Activated CD4-positive, alpha-beta memory T cell treated with anti-CD3 and anti-CD28 coated beads, Interleukin-2, amount 10 ng/mL, durations not matched to agents 7 days and 5 days (primary cell): ENCODE results near the gene VSIG8. TPM values are rescaled to one million over a fixed set of nuclear protein-coding genes. Genes with fewer than 3 reads are reported as not detected.

Source experiments
- CTCF ChIA-PET: fragments of 350-600 bp; sonication (Branson Sonifier 250); formaldehyde crosslinking; loops from one replicate; lab custom pipeline; 2021; ENCODE audit warnings: antibody characterized with exemption, inconsistent platforms; lab: Charles Lee
- POLR2A ChIA-PET: fragments of 350-600 bp; sonication (Branson Sonifier 250); formaldehyde crosslinking; loops from one replicate; lab custom pipeline; 2021; ENCODE audit warnings: antibody characterized with exemption; lab: Charles Lee
- DNase-seq: peaks from one replicate; pipeline ENCODE4 v3.0.0-alpha.2; 2020
- H3K27ac Mint-ChIP-seq: one replicate; pipeline ENCODE4 v1.8.0; 2021; ENCODE audit warnings: mild to moderate bottlenecking, mixed read lengths
- H3K27me3 Mint-ChIP-seq: one replicate; pipeline ENCODE4 v1.8.0; 2021; ENCODE audit warnings: mixed read lengths
- H3K36me3 Mint-ChIP-seq: one replicate; pipeline ENCODE4 v1.8.0; 2021; ENCODE audit warnings: low read depth, mixed read lengths
- H3K4me1 Mint-ChIP-seq: one replicate; pipeline ENCODE4 v1.8.0; 2021; ENCODE audit warnings: mixed read lengths
- H3K4me3 Mint-ChIP-seq: one replicate; pipeline ENCODE4 v1.8.0; 2021; ENCODE audit warnings: mild to moderate bottlenecking, mixed read lengths
- H3K9me3 Mint-ChIP-seq: one replicate; pipeline ENCODE4 v1.8.0; 2021; ENCODE audit warnings: mixed read lengths
- total RNA-seq, 2 experiments: library from RNA; stranded (reverse); gene quantifications; one replicate each; pipeline ENCODE4 v1.2.3, GENCODE V29; 2021

VSIG8 gene
- total RNA-seq, 2 experiments from 2014 or later = not detected

DNA sequence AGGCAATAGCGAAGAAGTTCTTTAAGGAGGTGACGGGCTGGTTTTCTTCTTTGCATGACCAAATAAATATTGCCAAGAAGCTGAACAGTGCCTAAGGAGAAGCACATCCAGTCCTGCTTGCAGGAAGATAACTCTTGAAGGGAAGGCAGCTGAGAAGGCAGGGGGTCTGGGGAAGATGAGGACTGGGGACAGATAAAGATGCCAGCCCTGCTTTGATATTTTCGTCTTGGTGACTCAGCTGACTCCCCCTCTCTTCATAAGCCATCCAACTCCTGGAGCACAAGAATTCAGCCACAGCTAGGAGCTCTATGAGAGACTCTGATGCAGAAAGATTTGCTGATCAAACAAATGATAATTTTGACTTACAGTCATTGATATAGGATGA is 34.1 kb upstream of the VSIG8 start:
- H3K4me3 Mint-ChIP-seq = no peak overlapping the region
- ChIA-PET POLR2A (interaction anchor here (1.0 kb wide), 1 partner anchor 15 kb away, joined by 3 read pairs; no protein-coding TSS in a partner anchor), CTCF (interaction anchor here (0.8 to 1.8 kb wide), 3 partner anchors 98 to 116 kb away, joined by 3 to 16 read pairs (median 4); partner anchors contain the start of gene DUSP23)
- no peaks in the 10 kb centered on the region for H3K9me3 Mint-ChIP-seq
- H3K27ac Mint-ChIP-seq = no peak overlapping the region
- DNase-seq = no peak
- H3K4me1 Mint-ChIP-seq = peaks cover 4% of the 10 kb centered on the region
- no peaks in the 10 kb centered on the region for H3K36me3 Mint-ChIP-seq
- peaks cover 14% of the 10 kb centered on the region for H3K27me3 Mint-ChIP-seq

DNA sequence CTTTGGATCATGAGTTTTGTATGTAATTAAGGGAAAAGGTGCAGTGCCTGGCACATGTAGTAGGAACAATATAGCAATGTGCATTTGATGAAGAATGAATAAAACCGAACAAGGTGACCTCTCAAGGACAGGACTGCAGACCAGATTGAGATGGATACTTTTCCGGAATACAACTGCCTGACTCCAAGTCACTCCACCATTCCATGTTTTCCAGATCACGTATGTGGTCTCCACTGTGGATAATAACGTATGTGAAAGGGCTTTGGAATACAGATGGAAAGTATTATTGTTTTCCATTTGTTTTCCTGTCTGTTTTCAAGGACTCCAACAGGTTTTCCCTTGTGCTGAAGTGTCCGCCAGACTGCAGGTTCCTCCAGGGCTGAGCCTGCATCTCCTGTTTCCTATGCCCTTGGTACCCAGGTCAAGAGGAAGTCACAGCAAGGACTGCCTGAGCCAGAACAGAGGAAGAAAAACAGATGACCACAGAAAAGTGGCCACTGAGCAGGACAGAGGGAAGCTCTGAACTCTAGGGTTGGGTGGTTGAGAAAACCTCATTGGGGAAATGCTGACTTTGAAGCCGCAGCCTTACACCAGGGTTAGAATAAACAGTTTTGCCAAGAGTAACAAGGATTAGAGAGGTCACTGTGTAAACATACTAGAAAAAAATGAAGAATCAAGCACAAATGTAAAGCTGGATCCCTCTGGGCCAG is 33.5 kb upstream of the VSIG8 start:
- H3K9me3 Mint-ChIP-seq = no peaks in the 10 kb centered on the region

DNA sequence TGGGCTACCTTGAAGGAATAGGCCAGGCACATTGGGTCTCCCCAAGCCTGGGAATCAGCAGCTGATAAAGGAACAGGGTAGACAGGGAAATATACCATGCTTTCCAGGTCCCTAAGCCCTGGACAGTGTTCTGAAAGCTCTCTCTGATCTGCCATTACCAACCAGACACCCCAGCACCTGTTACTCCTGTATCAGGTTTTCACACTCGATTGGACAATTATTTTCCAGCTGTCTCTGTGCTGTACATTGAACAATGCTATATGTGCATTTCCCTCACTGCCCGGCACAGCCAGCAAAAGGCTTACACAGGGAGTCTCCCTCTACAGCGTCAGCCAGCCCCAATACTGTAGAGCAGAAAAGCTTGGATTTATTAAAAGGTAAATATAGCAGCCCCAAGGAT is 32.8 kb upstream of the VSIG8 start:
- H3K27me3 Mint-ChIP-seq = peaks cover 14% of the 10 kb centered on the region
- H3K4me3 Mint-ChIP-seq = no peak overlapping the region
- no peak for DNase-seq
- H3K36me3 Mint-ChIP-seq = no peaks in the 10 kb centered on the region
- ChIA-PET CTCF (interaction anchor here (0.7 to 1.8 kb wide), 7 partner anchors 20 to 115 kb away, joined by 3 to 16 read pairs (median 3); partner anchors contain the start of gene DUSP23), POLR2A (interaction anchor here (8.6 kb wide), 1 partner anchor 28 kb away, joined by 64 read pairs; the partner anchor contains the start of gene TAGLN2)
- H3K4me1 Mint-ChIP-seq = peaks cover 9% of the 10 kb centered on the region
- H3K9me3 Mint-ChIP-seq = no peaks in the 10 kb centered on the region
- no peak overlapping the region for H3K27ac Mint-ChIP-seq

More for the DNA sequence above, 33.5 kb upstream of the VSIG8 start:
- ChIA-PET CTCF (interaction anchor here (0.8 to 1.8 kb wide), 6 partner anchors 96 to 115 kb away, joined by 3 to 16 read pairs (median 4); partner anchors contain the start of gene DUSP23), POLR2A (interaction anchor here (1.0 to 8.6 kb wide), 2 partner anchors 16 to 27 kb away, joined by 3 to 64 read pairs; partner anchors contain the start of gene TAGLN2)
- peaks cover 14% of the 10 kb centered on the region for H3K27me3 Mint-ChIP-seq
- no peak overlapping the region for H3K27ac Mint-ChIP-seq
- H3K36me3 Mint-ChIP-seq = no peaks in the 10 kb centered on the region
- peaks cover 7% of the 10 kb centered on the region for H3K4me1 Mint-ChIP-seq
- no peak for DNase-seq
- no peak overlapping the region for H3K4me3 Mint-ChIP-seq

GRCh38 chr1:159892944-159893343 is 30.5 kb upstream of the VSIG8 start:
- POLR2A ChIA-PET = interaction anchor here (1.2 to 8.6 kb wide), 5 partner anchors 10 to 112 kb away, joined by 3 to 64 read pairs (median 6); partner anchors contain the start of genes DUSP23 and TAGLN2
- H3K27me3 Mint-ChIP-seq = peaks cover 14% of the 10 kb centered on the region

DNA sequence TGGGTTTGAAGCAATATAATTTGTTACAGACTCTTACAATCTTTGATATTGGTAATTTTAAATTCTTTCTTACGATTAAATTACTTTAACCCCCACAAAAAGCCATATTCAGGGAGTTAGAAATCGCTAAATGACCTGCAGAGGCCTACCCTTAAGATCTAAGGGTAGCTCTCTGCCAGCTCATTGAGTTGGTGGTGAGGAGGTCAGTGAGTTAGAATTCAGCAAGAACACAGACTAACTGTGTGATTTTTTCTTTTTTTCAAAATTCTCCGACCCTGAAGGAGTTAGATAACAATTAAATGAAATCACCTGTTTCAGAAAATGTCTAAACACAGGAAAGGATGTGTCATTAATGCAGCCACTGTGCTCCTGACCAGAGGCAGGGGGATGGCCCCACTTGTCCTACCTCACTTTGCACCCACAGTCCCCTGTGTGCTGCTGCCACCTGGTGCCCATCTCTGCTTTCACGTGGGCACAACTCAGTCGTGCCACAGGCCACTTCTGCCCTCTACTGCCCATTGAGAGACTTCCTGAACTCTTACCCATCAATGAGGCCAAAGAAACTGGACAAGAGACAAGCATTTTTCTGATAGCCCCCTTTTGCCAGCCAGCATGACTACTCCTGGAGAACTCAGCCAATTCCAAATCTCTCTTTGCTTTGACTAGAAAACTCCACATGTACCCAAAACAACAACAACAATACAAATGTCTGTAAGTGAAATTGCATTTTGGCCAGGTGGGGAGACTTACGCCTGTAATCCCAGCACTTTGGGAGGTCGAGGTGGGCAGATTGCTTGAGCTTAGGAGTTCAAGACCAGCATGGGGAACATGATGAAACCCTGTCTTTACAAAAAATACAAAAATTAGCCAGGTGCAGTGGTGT is 29.1 kb upstream of the VSIG8 start:
- H3K36me3 Mint-ChIP-seq = no peaks in the 10 kb centered on the region
- ChIA-PET CTCF (interaction anchor here (0.7 to 6.6 kb wide), 25 partner anchors 10 to 678 kb away, joined by 3 to 221 read pairs (median 6); partner anchors contain the start of genes DUSP23, FCRL6 and TAGLN2), POLR2A (interaction anchor here (1.2 to 8.6 kb wide), 5 partner anchors 11 to 95 kb away, joined by 3 to 64 read pairs (median 10); partner anchors contain the start of gene TAGLN2)
- H3K4me3 Mint-ChIP-seq = no peak overlapping the region
- peak; percentile 82 for DNase-seq
- no peaks in the 10 kb centered on the region for H3K9me3 Mint-ChIP-seq
- peaks cover 12% of the 10 kb centered on the region for H3K27me3 Mint-ChIP-seq
- H3K4me1 Mint-ChIP-seq = peaks cover 19% of the 10 kb centered on the region
- H3K27ac Mint-ChIP-seq = no peak overlapping the region

More at GRCh38 chr1:159892944-159893343, 30.5 kb upstream of the VSIG8 start:
- H3K36me3 Mint-ChIP-seq = no peaks in the 10 kb centered on the region
- peak; percentile 34 for DNase-seq
- H3K4me1 Mint-ChIP-seq = peaks cover 19% of the 10 kb centered on the region
- no peak overlapping the region for H3K27ac Mint-ChIP-seq
- no peak overlapping the region for H3K4me3 Mint-ChIP-seq
- CTCF ChIA-PET = interaction anchor here (0.9 to 6.6 kb wide), 18 partner anchors 9 to 115 kb away, joined by 3 to 221 read pairs (median 4); partner anchors contain the start of genes DUSP23, FCRL6 and TAGLN2
- H3K9me3 Mint-ChIP-seq = no peaks in the 10 kb centered on the region

DNA sequence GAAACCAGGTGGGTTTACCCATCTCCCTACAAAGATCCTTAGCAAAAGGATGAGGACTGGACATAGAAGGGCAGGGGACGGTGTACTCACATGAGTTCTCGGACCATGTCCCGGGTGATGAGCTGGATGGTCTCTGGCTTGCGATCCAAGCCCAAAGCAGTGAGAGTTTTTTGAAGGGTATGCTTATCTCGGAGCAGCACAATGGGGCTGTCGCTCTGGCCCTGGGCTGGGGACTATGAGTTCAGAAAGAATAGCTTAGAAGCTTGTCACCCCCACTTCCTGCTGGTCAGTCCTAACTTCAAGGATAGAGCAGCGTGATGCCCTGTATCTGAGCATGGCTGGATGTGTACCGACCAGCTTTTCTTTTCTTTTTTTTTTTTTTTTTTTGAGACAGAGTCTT is 27.9 kb upstream of the VSIG8 start:
- POLR2A ChIA-PET = interaction anchor here (1.2 to 8.6 kb wide), 4 partner anchors 10 to 94 kb away, joined by 3 to 64 read pairs (median 7); partner anchors contain the start of gene TAGLN2
- H3K4me1 Mint-ChIP-seq = peaks cover 19% of the 10 kb centered on the region
- H3K27ac Mint-ChIP-seq = no peak overlapping the region
- H3K9me3 Mint-ChIP-seq = no peaks in the 10 kb centered on the region
- peaks cover 7% of the 10 kb centered on the region for H3K27me3 Mint-ChIP-seq
- DNase-seq = no peak
- H3K36me3 Mint-ChIP-seq = no peaks in the 10 kb centered on the region
- CTCF ChIA-PET = interaction anchor here (0.9 to 6.6 kb wide), 15 partner anchors 10 to 676 kb away, joined by 3 to 221 read pairs (median 7); partner anchors contain the start of genes DUSP23 and FCRL6
- H3K4me3 Mint-ChIP-seq = no peak overlapping the region

DNA sequence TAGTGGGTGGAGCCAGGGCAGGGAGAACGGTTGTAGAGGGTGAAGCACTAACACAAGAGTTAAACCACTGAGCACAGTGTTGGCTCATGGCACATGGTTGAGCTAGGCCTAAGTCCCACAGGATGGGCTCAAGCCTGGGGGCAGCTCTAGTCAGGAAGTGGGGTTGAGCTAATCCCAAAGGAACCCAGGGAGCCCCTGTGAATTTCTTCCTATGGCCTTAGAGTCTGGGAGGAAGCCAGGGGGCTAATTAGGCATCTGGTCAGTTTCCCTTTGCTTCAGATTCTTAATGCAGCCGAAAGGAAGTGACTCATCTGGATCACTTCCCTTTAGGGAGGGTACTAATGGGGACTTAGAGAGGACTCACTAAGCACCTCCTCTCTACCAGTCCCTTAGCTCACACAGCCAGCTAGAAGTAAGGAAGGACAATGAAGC is 27.4 kb upstream of the VSIG8 start:
- ChIA-PET CTCF (interaction anchor here (0.9 to 6.6 kb wide), 12 partner anchors 10 to 676 kb away, joined by 3 to 221 read pairs (median 8); partner anchors contain the start of genes DUSP23 and FCRL6), POLR2A (interaction anchor here (1.3 to 8.6 kb wide), 4 partner anchors 9 to 90 kb away, joined by 3 to 64 read pairs (median 8); partner anchors contain the start of gene TAGLN2)
- Mint-ChIP-seq H3K27me3 (peaks cover 5% of the 10 kb centered on the region), H3K4me3 (no peak overlapping the region), H3K36me3 (no peaks in the 10 kb centered on the region), H3K4me1 (peaks cover 19% of the 10 kb centered on the region), H3K9me3 (no peaks in the 10 kb centered on the region), H3K27ac (no peak overlapping the region)
- no peak for DNase-seq

- no peak for DNase-seq
- Mint-ChIP-seq H3K27me3 (peaks cover 5% of the 10 kb centered on the region), H3K27ac (peak overlapping the region; percentile 2), H3K4me1 (peaks cover 19% of the 10 kb centered on the region), H3K36me3 (no peaks in the 10 kb centered on the region), H3K9me3 (no peaks in the 10 kb centered on the region), H3K4me3 (no peak overlapping the region)
- CTCF ChIA-PET = interaction anchor here (0.7 to 6.6 kb wide), 9 partner anchors 9 to 727 kb away, joined by 3 to 221 read pairs (median 11); partner anchors contain the start of genes DUSP23 and FCRL6
- POLR2A ChIA-PET = interaction anchor here (1.6 to 8.6 kb wide), 3 partner anchors 17 to 90 kb away, joined by 5 to 64 read pairs (median 11); partner anchors contain the start of gene TAGLN2
Observed at GRCh38 chr1:159889202-159889601, 26.7 kb upstream of the VSIG8 start.

GRCh38 chr1:159884296-159884695 is 21.8 kb upstream of the VSIG8 start:
- H3K4me3 Mint-ChIP-seq = no peak overlapping the region
- CTCF ChIA-PET = interaction anchor here (1.7 kb wide), 1 partner anchor 10 kb away, joined by 5 read pairs; no protein-coding TSS in a partner anchor
- POLR2A ChIA-PET = no interaction called here

DNA sequence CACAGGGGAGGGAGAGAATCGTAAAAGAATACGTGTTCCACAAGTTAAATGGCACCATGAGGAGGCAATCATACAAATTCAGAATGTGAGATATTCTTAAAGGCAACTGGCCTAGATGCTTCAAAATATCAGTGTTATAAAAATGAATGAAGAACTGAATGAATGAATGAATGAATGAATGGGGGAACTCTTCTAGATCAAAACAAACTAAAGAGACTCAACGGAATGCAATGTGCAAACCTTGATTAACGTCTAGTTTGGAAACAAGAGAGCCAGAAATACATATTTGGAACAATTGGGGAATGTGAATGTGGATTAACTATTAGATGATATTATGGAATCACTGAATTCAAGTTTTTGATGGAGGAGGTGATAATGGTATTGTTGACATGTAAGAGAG is 20.7 kb upstream of the VSIG8 start:
- no peak for DNase-seq
- no peaks in the 10 kb centered on the region for H3K9me3 Mint-ChIP-seq
- H3K4me3 Mint-ChIP-seq = no peak overlapping the region
- H3K36me3 Mint-ChIP-seq = no peaks in the 10 kb centered on the region
- no peaks in the 10 kb centered on the region for H3K27me3 Mint-ChIP-seq
- ChIA-PET CTCF (no interaction called here), POLR2A (no interaction called here)
- H3K4me1 Mint-ChIP-seq = no peaks in the 10 kb centered on the region
- H3K27ac Mint-ChIP-seq = no peak overlapping the region

More at GRCh38 chr1:159884296-159884695, 21.8 kb upstream of the VSIG8 start:
- no peak for DNase-seq
- Mint-ChIP-seq H3K27ac (no peak overlapping the region), H3K9me3 (no peaks in the 10 kb centered on the region), H3K4me1 (peaks cover 2% of the 10 kb centered on the region), H3K27me3 (no peaks in the 10 kb centered on the region), H3K36me3 (no peaks in the 10 kb centered on the region)

DNA sequence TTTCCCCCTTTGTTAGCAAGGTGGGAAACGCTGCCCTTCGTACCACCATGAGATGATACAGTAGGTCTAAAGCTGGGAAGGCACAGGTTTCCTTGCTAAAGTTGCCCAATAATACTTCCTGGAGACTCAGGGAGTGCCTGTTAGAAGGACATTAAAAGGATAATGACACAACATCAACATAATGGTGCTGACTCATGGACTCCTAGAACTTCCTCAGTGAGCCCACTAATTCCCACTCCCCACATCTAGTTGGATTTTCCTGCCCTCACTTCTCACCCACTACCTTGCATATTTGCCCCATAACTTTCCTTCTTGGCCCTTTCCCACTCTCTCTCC is 20.0 kb upstream of the VSIG8 start:
- H3K27ac Mint-ChIP-seq = no peak overlapping the region
- H3K36me3 Mint-ChIP-seq = no peaks in the 10 kb centered on the region
- POLR2A ChIA-PET = no interaction called here
- H3K27me3 Mint-ChIP-seq = no peaks in the 10 kb centered on the region
- H3K9me3 Mint-ChIP-seq = no peaks in the 10 kb centered on the region
- H3K4me1 Mint-ChIP-seq = no peaks in the 10 kb centered on the region
- H3K4me3 Mint-ChIP-seq = no peak overlapping the region
- CTCF ChIA-PET = no interaction called here
- no peak for DNase-seq
